OCI-LY1 (cell line): ENCODE results near the gene C1QTNF3.

Experiments used
- CTCF ChIP-seq: fragments of 200-600 bp; sonication (generic), shearing (Covaris generic); IDR thresholded peaks from 2 replicates; pipeline ENCODE4 v1.5.1; 2017; ENCODE audit warnings: mild to moderate bottlenecking, antibody characterized with exemption, low read length, moderate library complexity, mixed read lengths
- EZH2 ChIP-seq: fragments of 200-600 bp; sonication (generic), shearing (Covaris generic); IDR thresholded peaks from 2 replicates; pipeline ENCODE4 v1.8.0; 2017; ENCODE audit warnings: borderline replicate concordance, mixed run types, mild to moderate bottlenecking, antibody characterized with exemption, low read length, moderate library complexity, mixed read lengths

- no peak for TF ChIP-seq CTCF
- TF ChIP-seq EZH2, result no peak
Measured at GRCh38 chr5:34007621-34008600, 35.1 kb downstream of the C1QTNF3 start, which contains the start of gene AMACR.
